IMR-90 (cell line): Measurements from ENCODE around the gene PLCB2.

Experiments
- BHLHE40 ChIP-seq: fragments of 150-350 bp; IDR thresholded peaks from 2 replicates; pipeline ENCODE4 v1.6.1; 2016; ENCODE audit warnings: mild to moderate bottlenecking, low read depth, low read length
- MAZ ChIP-seq: IDR thresholded peaks from 2 replicates; pipeline ENCODE4 v1.6.1; 2012; ENCODE audit warnings: low read depth, mild to moderate bottlenecking, low read length, improper control_type of control experiment, moderate library complexity, borderline replicate concordance
- POLR2A ChIP-seq: IDR thresholded peaks from 2 replicates; pipeline ENCODE4 v1.6.1; 2012; ENCODE audit warnings: mild to moderate bottlenecking, low read depth, low read length
- TF ChIP-seq, protein P1 (sequence below): conservative IDR thresholded peaks from 2 replicates; pipeline ENCODE4 v1.5.1; 2012; ENCODE audit warnings: mild to moderate bottlenecking, low read depth, low read length, improper control_type of control experiment

DNA sequence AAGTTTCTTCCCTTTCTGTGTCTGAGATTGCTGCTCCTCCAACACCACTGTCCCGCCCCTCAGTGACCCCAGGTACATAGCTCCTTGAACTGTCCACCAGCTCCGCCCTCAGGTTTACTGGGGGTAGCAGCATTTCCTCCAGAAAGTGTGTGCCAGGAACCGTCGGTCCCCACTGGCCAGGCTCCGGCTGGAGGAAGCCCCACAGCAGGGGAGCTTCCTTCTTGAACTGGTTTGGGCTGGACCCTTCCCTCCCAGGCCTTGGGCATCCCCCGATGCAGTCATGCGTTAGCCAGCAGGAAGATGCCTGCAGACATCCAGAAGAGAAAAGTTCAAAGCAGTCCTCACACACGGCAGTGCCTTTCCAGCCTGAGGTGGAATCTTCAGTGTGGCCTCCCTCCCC, 49.2 kb downstream of the PLCB2 start:
- TF ChIP-seq BHLHE40 (no peak), MAZ (no peak), POLR2A (no peak)
- TF ChIP-seq, protein P1, sequence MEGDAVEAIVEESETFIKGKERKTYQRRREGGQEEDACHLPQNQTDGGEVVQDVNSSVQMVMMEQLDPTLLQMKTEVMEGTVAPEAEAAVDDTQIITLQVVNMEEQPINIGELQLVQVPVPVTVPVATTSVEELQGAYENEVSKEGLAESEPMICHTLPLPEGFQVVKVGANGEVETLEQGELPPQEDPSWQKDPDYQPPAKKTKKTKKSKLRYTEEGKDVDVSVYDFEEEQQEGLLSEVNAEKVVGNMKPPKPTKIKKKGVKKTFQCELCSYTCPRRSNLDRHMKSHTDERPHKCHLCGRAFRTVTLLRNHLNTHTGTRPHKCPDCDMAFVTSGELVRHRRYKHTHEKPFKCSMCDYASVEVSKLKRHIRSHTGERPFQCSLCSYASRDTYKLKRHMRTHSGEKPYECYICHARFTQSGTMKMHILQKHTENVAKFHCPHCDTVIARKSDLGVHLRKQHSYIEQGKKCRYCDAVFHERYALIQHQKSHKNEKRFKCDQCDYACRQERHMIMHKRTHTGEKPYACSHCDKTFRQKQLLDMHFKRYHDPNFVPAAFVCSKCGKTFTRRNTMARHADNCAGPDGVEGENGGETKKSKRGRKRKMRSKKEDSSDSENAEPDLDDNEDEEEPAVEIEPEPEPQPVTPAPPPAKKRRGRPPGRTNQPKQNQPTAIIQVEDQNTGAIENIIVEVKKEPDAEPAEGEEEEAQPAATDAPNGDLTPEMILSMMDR = no peak
